Stomach (tissue), 4 donors: ENCODE results near the gene TBC1D5.

ENCODE experiments used
- CTCF ChIP-seq, 7 experiments: fragments of 450-650 bp in 4 of 7; fragments of 200-600 bp in 3 of 7; sonication (generic) in 3 of 7; IDR thresholded peaks; one replicate each; pipeline ENCODE4 v1.5.1; 2016 to 2019; ENCODE audit warnings: antibody characterized with exemption in 7 of 7, control low read depth in 2 of 7, mild to moderate bottlenecking in 1 of 7
- EP300 ChIP-seq: sonication (generic); formaldehyde crosslinking; IDR thresholded peaks from one replicate; pipeline ENCODE4 v1.6.1; 2017; ENCODE audit warnings: antibody characterized with exemption
- POLR2A ChIP-seq, 4 donors: fragments of 450-650 bp; IDR thresholded peaks; one replicate each; pipeline ENCODE4 v1.6.1; 2016; ENCODE audit warnings: antibody characterized with exemption in 4 of 4, control low read depth in 2 of 4, mild to moderate bottlenecking in 1 of 4, moderate library complexity in 1 of 4
- POLR2AphosphoS5 ChIP-seq, 3 donors: sonication (generic); formaldehyde crosslinking; IDR thresholded peaks; one replicate each; pipeline ENCODE4 v1.6.1; 2016; ENCODE audit warnings: antibody characterized with exemption in 3 of 3

GRCh38 chr3:17339132-17339575 lies 403.3 kb downstream of the TBC1D5 start:
- TF ChIP-seq CTCF (IDR thresholded peaks at IDR 0.05) (no peak), POLR2A (IDR thresholded peaks at IDR 0.05) (no peak), EP300 (no peak), POLR2AphosphoS5 (IDR thresholded peaks at IDR 0.05) (no peak)
